Measurements from ENCODE around the gene PCED1A.

DNA sequence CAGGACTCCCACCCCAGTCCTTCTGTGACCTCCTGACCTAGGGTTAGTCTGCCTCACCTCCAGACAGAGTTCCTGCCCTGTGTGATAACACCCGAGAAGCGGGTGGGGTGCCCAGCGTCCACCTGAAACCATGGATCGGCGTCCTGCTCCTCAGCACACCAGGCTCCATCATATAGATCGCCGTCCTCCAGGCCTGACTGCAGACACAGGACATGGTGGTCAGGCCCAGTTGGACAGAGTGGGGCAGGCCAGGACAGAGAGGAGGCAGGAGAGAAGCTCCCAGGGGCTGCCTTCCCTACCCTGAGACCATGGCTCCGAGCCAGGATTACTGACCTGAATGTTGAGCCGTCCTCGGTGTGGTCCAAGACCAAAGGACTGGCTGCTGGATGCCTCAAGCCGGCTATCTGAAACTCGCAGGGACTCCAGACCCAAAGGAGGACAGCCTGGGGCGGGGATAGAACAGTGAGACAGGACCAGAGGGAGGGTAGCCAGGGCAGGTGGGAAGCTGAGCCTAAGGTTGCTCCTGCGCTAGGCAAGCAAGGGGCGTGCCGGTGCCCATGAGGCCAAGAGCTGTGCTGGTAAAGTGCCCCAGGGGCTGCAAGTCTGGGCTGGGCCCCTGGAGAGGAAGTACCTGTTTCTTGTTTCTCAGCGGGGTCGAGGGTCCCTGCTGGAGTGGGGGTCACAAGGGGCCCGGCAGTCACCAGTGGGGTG is 42.2 kb downstream of the PCED1A start:
- no peak for TF ChIP-seq POLR2A (IDR thresholded peaks at IDR 0.05; ENCODE audit: low read length)
- no peak for TF ChIP-seq GATA1 (IDR thresholded peaks at IDR 0.05; ENCODE audit: low read depth, low read length)
